Measurements from ENCODE around the gene ZNF429. TPM values are rescaled to one million over a fixed set of nuclear protein-coding genes. Genes with fewer than 3 reads are reported as not detected.

ZNF429 gene
- total RNA-seq (2021; ENCODE audit: unreplicated experiment) (8.3 TPM), Bru-seq, nascent RNA (percentile 64 among the genes with signal in this experiment), BruChase-seq, experiment 1, labeled RNA remaining after a 2-hour chase (percentile 71 among the genes with signal in this experiment), BruChase-seq, experiment 2, labeled RNA remaining after a 6-hour chase (percentile 67 among the genes with signal in this experiment)
- polyA plus RNA-seq (2012; ENCODE audit: insufficient read length): 2.0 TPM
- long read RNA-seq, partial matches to known transcripts: 0 of 10 reads
- long read RNA-seq, other reads (novel, unspliced or antisense): 9 of 10 reads

DNA sequence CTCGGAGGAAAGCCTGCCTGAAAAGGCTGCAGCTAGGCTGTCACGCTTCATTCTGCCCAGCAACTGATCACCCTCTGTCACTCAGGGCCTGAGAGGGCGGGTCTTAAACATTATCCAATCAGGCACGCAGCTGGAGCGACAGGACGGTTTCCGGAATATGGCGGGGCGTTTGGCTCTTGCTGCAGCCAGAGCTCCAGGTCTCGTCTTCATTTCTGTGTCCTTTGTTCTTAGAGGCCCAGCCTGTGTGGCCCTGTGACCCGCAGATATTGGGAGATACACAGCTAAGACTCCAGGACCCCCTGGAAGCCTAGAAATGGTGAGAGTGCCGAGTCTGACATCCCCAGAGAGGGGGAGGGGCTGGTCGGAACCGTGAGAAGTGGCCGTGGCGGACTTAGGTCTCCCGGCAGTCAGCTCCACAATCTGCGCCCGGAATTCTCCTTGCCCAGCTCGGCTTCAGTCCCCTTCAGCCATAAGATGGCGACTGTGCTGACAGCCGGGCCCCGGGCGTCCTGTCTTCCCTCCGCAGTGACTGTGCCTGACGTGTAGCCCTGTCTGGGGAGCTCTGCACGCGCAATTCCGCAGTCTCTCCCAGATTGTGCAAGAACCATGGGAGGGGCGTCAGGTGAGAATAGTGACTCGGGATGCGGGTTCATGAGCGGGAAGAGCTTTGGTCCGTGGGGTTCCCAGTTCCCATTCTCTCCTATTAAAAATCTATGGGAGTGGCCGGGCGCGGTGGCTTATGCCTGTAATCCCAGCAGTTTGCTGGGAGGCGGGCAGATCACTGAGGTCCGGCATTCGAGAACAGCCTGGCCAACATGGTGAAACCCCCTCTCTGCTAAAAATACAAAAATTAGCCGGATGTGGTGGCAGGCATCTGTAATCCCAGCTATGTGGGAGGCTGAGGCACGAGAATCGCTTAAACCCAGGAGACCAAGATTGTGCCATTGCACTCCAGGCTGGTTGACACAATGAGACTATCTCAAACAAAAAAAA is at the start of gene ZNF429:
TSS of gene ZNF429 (plus strand) at position 144 of the 993 bp plus-strand sequence. CDS start at position 314, 170 bp downstream.
- Histone ChIP-seq H3K36me3 (ENCODE audit: control insufficient read depth, insufficient read depth, low read length) (no peaks in the 10 kb centered on the region), H3K27me3 (ENCODE audit: control insufficient read depth, insufficient read depth, low read length) (no peaks in the 10 kb centered on the region), H3K9me3 (ENCODE audit: control insufficient read depth, insufficient read depth, low read depth, low read length) (no peaks in the 10 kb centered on the region), H3K4me1 (ENCODE audit: control insufficient read depth, insufficient read depth, low read length) (no peaks in the 10 kb centered on the region; the same call in 1 of the 2 replicates), H3K27ac (ENCODE audit: low read length) (peak within 1 kb of the TSS; percentile 85), H3K4me3 (ENCODE audit: low read depth in 2 of 2, low read length in 2 of 2) (peak within 1 kb of the TSS; percentile 92 to 94)
- intact Hi-C loops (cut with micrococcal nuclease; ENCODE audit: unreplicated experiment) (loop anchor here (10.0 kb wide), 1 partner anchor 189 kb away; no protein-coding TSS in a partner anchor), in situ Hi-C loops (cut with HindIII; ENCODE audit: low pct_unique_long_range_greater_than_20kb, low sequenced_read_pairs) (no loop called here)
- ChIA-PET POLR2A (interaction anchor here (0.6 to 0.7 kb wide), 2 partner anchors 40 to 277 kb away, joined by 7 to 9 read pairs; no protein-coding TSS in a partner anchor), CTCF (interaction anchor here (0.6 kb wide), 1 partner anchor 60 kb away, joined by 8 read pairs; no protein-coding TSS in a partner anchor)
- TSS peak; percentile 58 for BruUV-seq (replicated peaks)
- peak; percentile 61 for DNase-seq (ENCODE audit: low read depth, low spot score)
- ATAC-seq: peak; percentile 100
- TF ChIP-seq, protein P1, sequence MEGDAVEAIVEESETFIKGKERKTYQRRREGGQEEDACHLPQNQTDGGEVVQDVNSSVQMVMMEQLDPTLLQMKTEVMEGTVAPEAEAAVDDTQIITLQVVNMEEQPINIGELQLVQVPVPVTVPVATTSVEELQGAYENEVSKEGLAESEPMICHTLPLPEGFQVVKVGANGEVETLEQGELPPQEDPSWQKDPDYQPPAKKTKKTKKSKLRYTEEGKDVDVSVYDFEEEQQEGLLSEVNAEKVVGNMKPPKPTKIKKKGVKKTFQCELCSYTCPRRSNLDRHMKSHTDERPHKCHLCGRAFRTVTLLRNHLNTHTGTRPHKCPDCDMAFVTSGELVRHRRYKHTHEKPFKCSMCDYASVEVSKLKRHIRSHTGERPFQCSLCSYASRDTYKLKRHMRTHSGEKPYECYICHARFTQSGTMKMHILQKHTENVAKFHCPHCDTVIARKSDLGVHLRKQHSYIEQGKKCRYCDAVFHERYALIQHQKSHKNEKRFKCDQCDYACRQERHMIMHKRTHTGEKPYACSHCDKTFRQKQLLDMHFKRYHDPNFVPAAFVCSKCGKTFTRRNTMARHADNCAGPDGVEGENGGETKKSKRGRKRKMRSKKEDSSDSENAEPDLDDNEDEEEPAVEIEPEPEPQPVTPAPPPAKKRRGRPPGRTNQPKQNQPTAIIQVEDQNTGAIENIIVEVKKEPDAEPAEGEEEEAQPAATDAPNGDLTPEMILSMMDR (IDR thresholded peaks at IDR 0.05): no peak
- TF ChIP-seq TCF7L2 (IDR thresholded peaks at IDR 0.05; ENCODE audit: low read depth, low read length) (no peak), POLR2AphosphoS5 (IDR thresholded peaks at IDR 0.05; ENCODE audit: low read depth, low read length) (peak; percentile 65; the same call in 1 of the 2 replicates), SIN3A (IDR thresholded peaks at IDR 0.05; ENCODE audit: borderline replicate concordance, insufficient read depth, low read depth, low read length) (peak; percentile 70; the same call in 1 of the 2 replicates)
- TF ChIP-seq, protein P2, sequence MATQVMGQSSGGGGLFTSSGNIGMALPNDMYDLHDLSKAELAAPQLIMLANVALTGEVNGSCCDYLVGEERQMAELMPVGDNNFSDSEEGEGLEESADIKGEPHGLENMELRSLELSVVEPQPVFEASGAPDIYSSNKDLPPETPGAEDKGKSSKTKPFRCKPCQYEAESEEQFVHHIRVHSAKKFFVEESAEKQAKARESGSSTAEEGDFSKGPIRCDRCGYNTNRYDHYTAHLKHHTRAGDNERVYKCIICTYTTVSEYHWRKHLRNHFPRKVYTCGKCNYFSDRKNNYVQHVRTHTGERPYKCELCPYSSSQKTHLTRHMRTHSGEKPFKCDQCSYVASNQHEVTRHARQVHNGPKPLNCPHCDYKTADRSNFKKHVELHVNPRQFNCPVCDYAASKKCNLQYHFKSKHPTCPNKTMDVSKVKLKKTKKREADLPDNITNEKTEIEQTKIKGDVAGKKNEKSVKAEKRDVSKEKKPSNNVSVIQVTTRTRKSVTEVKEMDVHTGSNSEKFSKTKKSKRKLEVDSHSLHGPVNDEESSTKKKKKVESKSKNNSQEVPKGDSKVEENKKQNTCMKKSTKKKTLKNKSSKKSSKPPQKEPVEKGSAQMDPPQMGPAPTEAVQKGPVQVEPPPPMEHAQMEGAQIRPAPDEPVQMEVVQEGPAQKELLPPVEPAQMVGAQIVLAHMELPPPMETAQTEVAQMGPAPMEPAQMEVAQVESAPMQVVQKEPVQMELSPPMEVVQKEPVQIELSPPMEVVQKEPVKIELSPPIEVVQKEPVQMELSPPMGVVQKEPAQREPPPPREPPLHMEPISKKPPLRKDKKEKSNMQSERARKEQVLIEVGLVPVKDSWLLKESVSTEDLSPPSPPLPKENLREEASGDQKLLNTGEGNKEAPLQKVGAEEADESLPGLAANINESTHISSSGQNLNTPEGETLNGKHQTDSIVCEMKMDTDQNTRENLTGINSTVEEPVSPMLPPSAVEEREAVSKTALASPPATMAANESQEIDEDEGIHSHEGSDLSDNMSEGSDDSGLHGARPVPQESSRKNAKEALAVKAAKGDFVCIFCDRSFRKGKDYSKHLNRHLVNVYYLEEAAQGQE (IDR thresholded peaks at IDR 0.05; ENCODE audit: insufficient read depth in 1 of 2, low read depth in 2 of 2, low read length in 1 of 2): no peak

DNA sequence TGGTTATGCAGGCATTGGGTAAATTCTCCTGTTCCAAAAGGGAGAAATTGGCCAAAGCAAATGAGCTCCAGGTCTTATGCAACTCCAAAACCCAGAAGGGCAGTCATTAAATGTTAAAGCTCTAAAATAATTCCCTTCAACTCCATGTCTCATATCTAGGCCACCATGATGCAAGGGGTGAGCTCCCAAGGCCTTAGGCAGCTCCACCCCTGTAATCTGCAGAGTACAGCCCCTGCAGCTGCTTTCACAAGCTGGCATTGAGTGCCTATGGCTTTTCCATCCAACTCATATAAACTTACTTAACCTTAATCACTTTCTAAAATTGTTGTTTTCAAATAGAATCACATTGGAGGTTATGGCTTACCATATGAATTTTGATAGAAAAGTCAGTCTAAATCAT is 44.7 kb upstream of the ZNF429 start:
- TF ChIP-seq POLR2AphosphoS5 (IDR thresholded peaks at IDR 0.05; ENCODE audit: low read depth, low read length) (no peak), TCF7L2 (IDR thresholded peaks at IDR 0.05; ENCODE audit: low read depth, low read length) (no peak), SIN3A (IDR thresholded peaks at IDR 0.05; ENCODE audit: borderline replicate concordance, insufficient read depth, low read depth, low read length) (no peak)
- TF ChIP-seq, protein P1 (IDR thresholded peaks at IDR 0.05): no peak
- TF ChIP-seq, protein P2 (IDR thresholded peaks at IDR 0.05; ENCODE audit: insufficient read depth in 1 of 2, low read depth in 2 of 2, low read length in 1 of 2): no peak
- no peak for ATAC-seq
- in situ Hi-C loops (cut with HindIII; ENCODE audit: low pct_unique_long_range_greater_than_20kb, low sequenced_read_pairs) (no loop called here), intact Hi-C loops (cut with micrococcal nuclease; ENCODE audit: unreplicated experiment) (loop anchor here (10.0 kb wide), 1 partner anchor 256 kb away; no protein-coding TSS in a partner anchor)
- CTCF ChIA-PET: interaction anchor here (0.7 kb wide), 1 partner anchor 123 kb away, joined by 3 read pairs; no protein-coding TSS in a partner anchor
- Histone ChIP-seq H3K36me3 (ENCODE audit: control insufficient read depth, insufficient read depth, low read length) (no peaks in the 10 kb centered on the region), H3K4me3 (ENCODE audit: low read depth in 2 of 2, low read length in 2 of 2) (no peak overlapping the region), H3K27me3 (ENCODE audit: control insufficient read depth, insufficient read depth, low read length) (no peaks in the 10 kb centered on the region), H3K9me3 (ENCODE audit: control insufficient read depth, insufficient read depth, low read depth, low read length) (peaks cover 8% of the 10 kb centered on the region; the same call in 1 of the 2 replicates), H3K4me1 (ENCODE audit: control insufficient read depth, insufficient read depth, low read length) (no peaks in the 10 kb centered on the region), H3K27ac (ENCODE audit: low read length) (no peak overlapping the region)
- BruUV-seq (replicated peaks): TSS peak; percentile 62
- no peak for DNase-seq (ENCODE audit: low read depth, low spot score)
- POLR2A ChIA-PET: no interaction called here

Data from Panc1 (cell line).